ENCODE results near the gene RASSF8. TPM values are rescaled to one million over a fixed set of nuclear protein-coding genes. Genes with fewer than 3 reads are reported as not detected.

Gene RASSF8
- total and polyA plus RNA-seq, 2 of the 8 experiments (the other 6 are each of a cell fraction or from before 2014, with no cell fraction given) = 6.4 to 46.7 TPM

DNA sequence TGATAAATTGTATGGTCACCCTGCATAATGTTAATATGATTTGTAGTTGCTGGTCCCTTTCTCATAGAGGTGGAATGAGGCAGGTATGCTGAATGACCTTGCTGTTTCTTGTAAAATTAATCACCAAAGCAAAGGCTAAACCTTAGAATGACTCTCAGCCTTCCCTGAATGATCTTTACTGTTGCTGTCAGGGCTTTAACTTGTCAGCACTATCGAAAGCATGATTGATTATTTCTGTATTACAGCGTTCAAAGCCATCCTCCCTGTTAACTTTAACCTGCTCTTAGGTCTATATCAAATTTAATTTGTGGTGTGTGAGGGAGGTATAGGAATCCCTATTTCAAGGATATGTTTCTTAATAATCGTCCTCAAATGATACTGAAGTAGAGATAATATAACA is 23.1 kb downstream of the RASSF8 start:
- 90% methylated on average over 3 of the region's 3 CpGs; no CpG with 5 or more reads in 1 of the 2 experiments for WGBS, 2 experiments (ENCODE audit: extremely low coverage in 1 of 2, insufficient coverage in 1 of 2, insufficient read length in 1 of 2, insufficient replicate concordance in 2 of 2, low coverage in 1 of 2, low lambda C conversion rate in 2 of 2, missing lambda C conversion rate in 1 of 2)
- Histone ChIP-seq H3K79me2 (ENCODE audit: control insufficient read depth in 1 of 2, insufficient read depth in 2 of 2, low read length in 2 of 2) (peaks cover 5 to 98% of the 10 kb centered on the region in 2 experiments), H4K20me1 (replicated peaks in 1 of 2; ENCODE audit: control insufficient read depth in 1 of 2, insufficient read depth in 2 of 2, low read length in 2 of 2) (peaks cover 0 to 2% of the 10 kb centered on the region in 2 experiments), H3K9me3 (ENCODE audit: insufficient read depth in 2 of 2, low read depth in 1 of 2, low read length in 1 of 2) (no peaks in the 10 kb centered on the region), H3K14ac (ENCODE audit: insufficient read length) (no peak overlapping the region), H4K8ac (ENCODE audit: extremely low read depth, insufficient read depth, low read length) (no peak overlapping the region), H4K5ac (ENCODE audit: insufficient read length, low read depth, low read length) (no peak overlapping the region), H3K4me2 (ENCODE audit: insufficient read depth in 1 of 2, low read depth in 2 of 2, low read length in 2 of 2) (no peak overlapping the region), H2BK15ac (ENCODE audit: low read length) (no peak overlapping the region), H2AFZ (ENCODE audit: low read length) (no peak overlapping the region), H3K79me1 (ENCODE audit: low read depth, low read length) (peaks cover 9% of the 10 kb centered on the region), H3K27me3 (replicated peaks in 1 of 4; ENCODE audit: control insufficient read depth in 3 of 4, extremely low read depth in 1 of 4, insufficient read depth in 3 of 4, low read length in 3 of 4) (no peaks in the 10 kb centered on the region), H3K27ac (ENCODE audit: low read depth, low read length) (no peak overlapping the region), H3K9ac (replicated peaks in 1 of 4; ENCODE audit: extremely low read depth in 1 of 4, low read depth in 3 of 4, low read length in 3 of 4) (no peak overlapping the region), H3K18ac (ENCODE audit: extremely low read depth, low read length) (no peak overlapping the region), H3K56ac (replicated peaks; ENCODE audit: insufficient read length, low read depth, low read length) (no peak overlapping the region), H3K23ac (ENCODE audit: insufficient read length) (no peak overlapping the region), H2AK5ac (ENCODE audit: low read depth, low read length) (no peak overlapping the region), H3K4me1 (replicated peaks in 1 of 4; ENCODE audit: control insufficient read depth in 3 of 4, insufficient read depth in 4 of 4, low read length in 3 of 4) (peaks cover 2 to 19% (median 13%) of the 10 kb centered on the region in 4 experiments; a peak in 5 of 7 replicates), H4K91ac (replicated peaks; ENCODE audit: insufficient read length, low read length) (no peak overlapping the region), H2BK20ac (ENCODE audit: low read length) (no peak overlapping the region), H3K4me3 (ENCODE audit: extremely low read depth in 1 of 4, insufficient read depth in 2 of 4, low read depth in 3 of 4, low read length in 4 of 4) (no peak overlapping the region), H3K36me3 (ENCODE audit: control insufficient read depth in 2 of 4, insufficient read depth in 4 of 4, low read length in 3 of 4) (no peaks in the 10 kb centered on the region), H3K4ac (replicated peaks; ENCODE audit: insufficient read length, low read depth, low read length) (no peak overlapping the region), H3K23me2 (ENCODE audit: low read depth, low read length) (no peaks in the 10 kb centered on the region), H2BK5ac (ENCODE audit: low read depth, low read length) (no peak overlapping the region), H2BK120ac (replicated peaks; ENCODE audit: low read depth, low read length) (no peak overlapping the region), H2BK12ac (ENCODE audit: low read depth, low read length) (no peak overlapping the region)
- CTCF ChIA-PET (ENCODE audit: partially characterized antibody) = interaction anchor here (0.9 to 1.5 kb wide), 3 partner anchors 10 to 24 kb away, joined by 3 to 6 read pairs (median 3); no protein-coding TSS in a partner anchor
- POLR2A ChIA-PET (ENCODE audit: partially characterized antibody) = no interaction called here
- TF ChIP-seq, protein P1, sequence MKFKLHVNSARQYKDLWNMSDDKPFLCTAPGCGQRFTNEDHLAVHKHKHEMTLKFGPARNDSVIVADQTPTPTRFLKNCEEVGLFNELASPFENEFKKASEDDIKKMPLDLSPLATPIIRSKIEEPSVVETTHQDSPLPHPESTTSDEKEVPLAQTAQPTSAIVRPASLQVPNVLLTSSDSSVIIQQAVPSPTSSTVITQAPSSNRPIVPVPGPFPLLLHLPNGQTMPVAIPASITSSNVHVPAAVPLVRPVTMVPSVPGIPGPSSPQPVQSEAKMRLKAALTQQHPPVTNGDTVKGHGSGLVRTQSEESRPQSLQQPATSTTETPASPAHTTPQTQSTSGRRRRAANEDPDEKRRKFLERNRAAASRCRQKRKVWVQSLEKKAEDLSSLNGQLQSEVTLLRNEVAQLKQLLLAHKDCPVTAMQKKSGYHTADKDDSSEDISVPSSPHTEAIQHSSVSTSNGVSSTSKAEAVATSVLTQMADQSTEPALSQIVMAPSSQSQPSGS (IDR thresholded peaks at IDR 0.05; ENCODE audit: low read length) = no peak
- FAIRE-seq (no peak), DNase-seq (ENCODE audit: low read depth in 1 of 2, low spot score in 2 of 2) (no peak)
